GM12892 (cell line): ENCODE data around the gene SETD1A.

Experiments used
- DNase-seq: peaks from one replicate; pipeline ENCODE4 v3.0.0; 2011; ENCODE audit not compliant: insufficient read length
- FAIRE-seq: peaks from 2 replicates; lab custom pipeline; 2011; peaks lifted over from hg19 to GRCh38; lab: Jason Lieb, UNC
- POLR2A ChIP-seq: IDR thresholded peaks from 2 replicates; pipeline ENCODE4 v1.6.1; 2011; ENCODE audit warnings: low read depth, low read length, control low read depth
- POLR2AphosphoS5 ChIP-seq: IDR thresholded peaks from 2 replicates; pipeline ENCODE4 v1.6.1; 2011; ENCODE audit warnings: low read depth, low read length, control low read depth
- TAF1 ChIP-seq: IDR thresholded peaks from 2 replicates; pipeline ENCODE4 v1.6.1; 2011; ENCODE audit warnings: low read depth, mild to moderate bottlenecking, control low read depth, low read length, borderline replicate concordance

Gene SETD1A

DNA sequence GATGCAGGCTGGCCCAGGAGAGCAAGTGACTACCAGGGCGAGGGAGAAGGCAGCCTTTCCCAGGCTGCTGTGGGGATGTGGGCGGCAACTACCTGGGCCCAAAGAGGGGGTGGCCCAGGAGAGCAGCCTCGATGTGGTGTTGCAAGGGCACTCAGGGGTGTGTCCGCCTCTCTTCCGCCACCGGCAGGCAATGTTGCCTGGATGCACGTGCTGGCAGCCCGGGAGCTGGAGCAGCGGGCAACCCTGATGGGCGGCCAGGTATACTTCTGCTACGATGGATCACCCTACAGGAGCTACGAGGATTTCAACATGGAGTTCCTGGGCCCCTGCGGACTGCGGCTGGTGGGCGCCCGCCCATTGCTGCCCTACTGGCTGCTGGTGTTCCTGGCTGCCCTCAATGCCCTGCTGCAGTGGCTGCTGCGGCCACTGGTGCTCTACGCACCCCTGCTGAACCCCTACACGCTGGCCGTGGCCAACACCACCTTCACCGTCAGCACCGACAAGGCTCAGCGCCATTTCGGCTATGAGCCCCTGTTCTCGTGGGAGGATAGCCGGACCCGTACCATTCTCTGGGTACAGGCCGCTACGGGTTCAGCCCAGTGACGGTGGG lies 30.1 kb downstream of the SETD1A start:
- TF ChIP-seq POLR2AphosphoS5 (no peak), POLR2A (no peak), TAF1 (no peak)
- FAIRE-seq (no peak), DNase-seq (no peak)

DNA sequence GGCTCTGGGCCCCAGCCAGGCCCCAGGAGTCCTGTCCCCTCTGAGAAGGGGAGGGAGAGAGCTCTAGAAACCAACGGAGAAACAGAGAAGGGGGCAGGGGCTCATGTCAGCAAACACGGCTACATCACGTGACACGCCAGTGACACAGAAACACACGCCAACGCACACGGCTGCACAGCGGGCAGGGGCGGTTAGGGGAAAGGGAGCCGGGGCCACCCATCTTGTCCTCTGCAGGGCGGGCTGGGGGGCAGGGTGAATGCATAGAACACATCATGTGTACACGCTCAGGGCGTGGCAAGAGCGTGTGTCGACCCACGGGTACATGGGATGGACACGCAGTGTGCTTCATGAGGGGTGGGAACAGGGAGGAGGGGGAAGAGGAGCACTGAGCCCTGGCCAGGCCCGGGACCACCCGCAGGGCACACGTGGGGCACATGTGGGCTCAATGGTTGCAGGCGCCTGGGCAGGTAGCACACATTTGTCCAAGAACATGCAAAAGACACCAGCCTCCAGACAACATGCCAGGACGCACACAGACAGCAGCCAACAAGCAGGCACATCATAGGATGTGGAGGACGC lies 32.0 kb downstream of the SETD1A start:
- no peak for DNase-seq
- no peak for FAIRE-seq

DNA sequence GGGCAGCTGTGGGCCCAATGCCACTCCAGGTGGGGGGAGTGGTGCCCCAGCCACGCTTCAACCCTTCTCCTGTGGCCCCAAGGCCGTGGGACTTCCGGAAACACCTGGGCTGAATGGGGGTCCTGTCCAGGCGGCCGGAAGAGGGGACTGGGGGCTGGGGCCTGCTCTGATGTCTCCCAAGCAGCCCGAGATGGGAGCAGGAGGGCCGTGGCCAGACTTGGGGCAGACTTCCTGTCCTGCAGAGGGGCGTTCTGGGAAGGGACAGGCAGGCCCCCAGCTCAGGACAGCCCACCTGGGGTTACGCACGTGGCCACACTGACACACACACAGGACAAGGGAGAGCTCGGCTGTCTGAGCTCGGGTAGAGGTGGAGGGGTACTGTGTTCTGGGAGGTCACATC lies 32.6 kb downstream of the SETD1A start:
- FAIRE-seq = no peak
- no peak for TF ChIP-seq POLR2A
- TF ChIP-seq POLR2AphosphoS5 = no peak
- TF ChIP-seq TAF1 = no peak
- DNase-seq = no peak

More for the DNA sequence above, 32.0 kb downstream of the SETD1A start:
- TF ChIP-seq POLR2A (no peak), TAF1 (no peak), POLR2AphosphoS5 (no peak)

DNA sequence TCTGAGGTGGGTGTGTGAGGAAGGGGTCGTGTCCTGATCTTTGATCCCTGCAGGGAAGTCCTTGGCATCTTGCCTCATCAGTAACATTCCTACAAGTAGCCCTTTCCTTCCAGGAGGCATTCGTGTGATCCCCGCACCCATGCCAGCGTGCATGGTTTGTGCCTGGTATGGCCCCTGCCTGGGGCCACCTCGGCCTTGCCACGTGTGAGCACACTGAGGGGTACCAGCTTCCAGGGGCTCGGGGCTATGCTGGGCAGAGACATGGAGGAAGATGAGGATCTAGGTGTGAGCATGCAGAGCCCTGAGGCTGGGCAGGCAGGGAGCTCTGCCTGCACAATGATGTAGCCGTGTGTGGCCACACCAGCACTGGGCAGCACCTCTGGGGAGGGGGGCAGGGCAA lies 33.5 kb downstream of the SETD1A start:
- DNase-seq = no peak
- TF ChIP-seq TAF1 (no peak), POLR2A (no peak), POLR2AphosphoS5 (no peak)
- no peak for FAIRE-seq

DNA sequence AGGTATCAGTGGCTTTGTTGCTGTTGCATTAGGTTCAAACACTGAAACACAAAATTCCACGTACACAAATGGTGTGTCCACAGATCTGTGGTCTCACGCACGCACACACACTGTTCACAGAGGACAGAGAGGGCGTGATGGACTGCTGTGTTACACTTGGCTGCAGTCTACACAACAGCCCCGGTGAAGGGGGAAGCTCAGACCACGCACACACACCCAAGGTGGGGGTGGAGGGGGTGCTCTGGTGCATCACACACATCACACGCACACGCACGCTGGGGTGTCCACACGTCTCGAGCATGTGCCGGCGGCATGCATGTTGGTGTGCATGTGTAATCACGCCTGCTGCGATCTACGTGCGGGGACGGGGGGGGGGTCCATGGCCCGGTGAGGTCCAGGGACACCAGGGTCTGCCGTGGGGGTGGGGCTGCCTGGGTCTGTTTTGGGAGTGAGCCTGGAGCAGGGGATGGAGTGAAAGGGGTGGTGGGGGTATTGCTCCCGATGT lies 34.8 kb downstream of the SETD1A start:
- FAIRE-seq (no peak), DNase-seq (no peak)
- TF ChIP-seq TAF1 = no peak
- TF ChIP-seq POLR2AphosphoS5 = no peak
- TF ChIP-seq POLR2A = no peak

DNA sequence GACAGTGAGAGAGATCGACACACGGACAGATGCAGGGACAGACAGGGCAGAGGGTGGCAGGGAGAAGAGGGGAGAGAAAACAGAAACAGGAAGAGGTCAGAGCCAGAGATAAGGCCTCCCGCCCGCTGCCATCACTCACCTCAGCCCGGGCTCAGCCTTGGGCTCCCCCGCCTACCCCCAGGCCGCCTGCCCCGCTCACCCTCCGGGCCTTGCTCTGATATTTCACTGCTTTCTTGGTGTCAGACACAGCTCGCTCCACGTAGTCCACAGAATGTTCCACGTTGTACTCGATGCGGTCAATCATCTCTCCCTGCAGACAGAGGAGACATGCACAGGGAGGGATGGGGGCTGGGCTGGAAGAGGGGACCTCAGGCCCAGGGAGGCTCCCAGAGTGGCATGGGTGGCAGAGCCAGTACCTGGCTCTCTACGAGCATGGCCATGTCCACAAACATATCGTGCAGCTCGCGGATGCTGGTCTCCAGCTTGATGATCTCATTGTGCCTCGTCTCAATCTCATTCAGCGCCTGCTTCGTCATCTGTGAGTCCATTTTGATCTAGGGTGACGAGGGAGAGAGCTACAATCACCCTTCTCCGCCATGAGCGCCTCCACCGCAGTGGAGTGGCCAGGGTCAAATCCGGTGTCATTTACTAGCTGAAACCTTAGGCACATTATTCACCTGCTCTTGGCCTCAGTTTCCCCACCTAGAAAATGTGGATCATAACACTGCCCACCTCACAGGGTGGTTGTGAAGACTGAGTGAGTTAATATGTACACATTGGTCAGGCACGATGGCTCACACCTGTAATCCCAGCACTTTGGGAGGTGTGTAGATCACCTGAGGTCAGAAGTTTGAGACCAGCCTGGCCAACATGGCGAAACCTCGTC lies 35.6 kb downstream of the SETD1A start:
- no peak for FAIRE-seq
- TF ChIP-seq TAF1 = no peak
- TF ChIP-seq POLR2A = no peak
- TF ChIP-seq POLR2AphosphoS5 = no peak
- DNase-seq = no peak

DNA sequence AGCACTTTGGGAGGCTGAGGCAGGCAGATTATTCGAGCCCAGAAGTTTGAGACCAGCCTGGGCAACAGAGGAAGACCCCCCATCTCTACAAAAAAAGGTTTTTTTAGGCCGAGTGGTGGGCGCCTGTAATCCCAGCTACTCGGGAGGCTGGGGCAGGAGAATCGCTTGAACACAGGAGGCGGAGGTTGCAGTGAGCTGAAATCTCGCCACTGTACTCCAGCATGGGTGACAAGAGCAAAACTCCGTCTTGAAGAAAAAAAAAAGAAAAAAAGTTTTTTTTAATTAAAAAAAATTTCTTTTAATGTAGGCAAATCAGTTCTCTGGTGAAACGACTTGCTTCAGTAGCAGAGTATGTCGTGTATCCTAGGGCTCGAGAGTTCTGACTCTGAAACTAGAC lies 38.4 kb downstream of the SETD1A start:
- DNase-seq = no peak
- no peak for FAIRE-seq
- TF ChIP-seq TAF1 = no peak
- TF ChIP-seq POLR2AphosphoS5 = no peak
- TF ChIP-seq POLR2A = no peak

DNA sequence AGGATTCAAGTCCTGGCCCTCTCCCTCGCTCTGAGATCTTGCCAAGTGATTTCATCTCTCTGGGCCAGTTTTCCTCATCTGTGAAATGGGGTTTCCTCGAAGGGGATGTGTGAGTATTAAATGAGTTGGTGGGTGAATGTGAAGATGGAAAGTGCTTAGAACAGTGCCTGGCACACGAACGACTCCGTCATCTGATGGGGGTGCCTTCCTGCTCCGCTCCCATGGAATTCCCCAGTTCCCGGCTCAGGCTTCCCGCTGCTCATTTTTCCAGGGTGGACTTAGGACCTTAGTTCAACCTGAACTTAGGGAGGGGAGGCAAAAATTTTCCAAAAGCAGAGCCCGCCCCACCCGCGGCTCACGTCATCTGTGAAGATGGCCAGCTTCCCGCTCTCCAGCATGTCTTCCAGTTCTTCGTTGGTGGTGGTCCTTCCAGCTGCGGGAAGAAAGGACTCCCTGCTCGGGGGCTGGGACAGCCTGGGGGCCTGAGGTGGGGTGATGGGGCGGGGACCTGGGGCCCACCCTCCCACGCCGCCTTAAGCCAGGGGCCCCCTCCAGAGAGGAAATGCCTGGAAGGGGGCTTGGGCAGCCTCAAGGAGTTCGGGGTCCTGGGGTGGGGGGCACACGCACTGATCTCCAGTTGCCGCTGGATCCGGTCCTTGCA lies 38.9 kb downstream of the SETD1A start:
- DNase-seq (no peak), FAIRE-seq (peak; percentile 9)
- TF ChIP-seq POLR2AphosphoS5 = no peak
- no peak for TF ChIP-seq POLR2A
- TF ChIP-seq TAF1 = no peak

DNA sequence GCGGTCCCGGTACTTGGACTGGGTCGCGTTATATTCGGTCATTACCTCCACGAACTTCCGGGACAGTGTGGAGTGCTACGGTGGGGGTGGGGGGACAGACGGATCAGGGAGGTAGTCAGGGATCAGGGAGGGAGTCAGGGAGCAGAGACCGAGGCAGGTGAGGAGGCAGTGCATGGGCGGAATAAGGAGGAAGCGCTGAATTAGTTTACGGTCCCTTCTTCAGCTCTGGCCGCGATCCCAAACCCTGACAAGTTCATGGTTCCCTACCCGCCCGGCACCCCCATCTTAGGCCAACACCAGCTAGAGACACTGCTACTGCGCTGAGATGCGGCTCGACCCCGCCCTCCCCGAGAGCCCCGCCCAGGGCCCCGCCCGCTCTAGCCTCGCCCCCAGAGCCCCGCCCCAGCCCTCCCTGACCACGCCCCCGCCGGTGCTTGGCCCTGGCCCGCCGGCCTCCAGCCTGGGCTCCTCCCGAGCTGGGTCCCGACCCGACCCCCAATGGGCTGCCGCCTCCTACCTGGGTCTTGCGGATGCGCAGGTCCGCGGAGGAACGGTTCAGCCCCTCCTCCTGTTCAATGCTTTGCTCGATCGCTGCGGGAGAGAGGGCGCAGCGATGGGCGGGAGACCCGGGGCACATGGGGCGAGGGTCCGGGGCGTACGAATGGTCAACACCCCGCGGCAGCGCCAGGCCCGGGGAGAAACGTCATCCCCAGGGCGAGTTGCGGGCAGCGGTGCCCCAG lies 39.6 kb downstream of the SETD1A start:
- FAIRE-seq = peak; percentile 58
- peak; percentile 98 for DNase-seq

More for the DNA sequence above, 39.6 kb downstream of the SETD1A start:
- peak; percentile 66 for TF ChIP-seq TAF1
- TF ChIP-seq POLR2AphosphoS5 = peak; percentile 84
- TF ChIP-seq POLR2A = peak; percentile 89
